Measurements from ENCODE around the gene NPAS3.

GRCh38 chr14:33851366-33851765 lies 912.7 kb downstream of the NPAS3 start:
- TF ChIP-seq CTCF (conservative IDR thresholded peaks at IDR 0.05 in 1 of 2, IDR thresholded peaks at IDR 0.05 in 1 of 2; ENCODE audit: low read depth in 1 of 2, low read length in 2 of 2) = no peak
- TF ChIP-seq EZH2 (IDR thresholded peaks at IDR 0.05; ENCODE audit: low read length, missing control alignments) = no peak
